K562 (cell line): Measurements from ENCODE around the gene TMCC2. TPM values are rescaled to one million over a fixed set of nuclear protein-coding genes. Genes with fewer than 3 reads are reported as not detected.

Experiments used
- CGGBP1 ChIP-seq: fragments of 250-450 bp; sonication (Bioruptor Pico); IDR thresholded peaks from 2 replicates; pipeline ENCODE4 v1.9.0; 2021; ENCODE audit warnings: mild to moderate bottlenecking
- CREM ChIP-seq: IDR thresholded peaks from 2 replicates; pipeline ENCODE4 v1.6.1; 2014; ENCODE audit warnings: antibody characterized with exemption, low read depth
- CXXC5 ChIP-seq: fragments of 250-450 bp; sonication (Bioruptor Pico); IDR thresholded peaks from 2 replicates; pipeline ENCODE4 v1.8.0; 2022; ENCODE audit warnings: inconsistent platforms, mild to moderate bottlenecking, moderate library complexity
- GATA2 ChIP-seq: sonication (generic); formaldehyde crosslinking; IDR thresholded peaks from 2 replicates; pipeline ENCODE4 v1.4.0; 2020; ENCODE audit warnings: mild to moderate bottlenecking, missing genetic modification reagents
- HDAC6 ChIP-seq: IDR thresholded peaks from 2 replicates; pipeline ENCODE4 v1.6.1; 2012; ENCODE audit warnings: low read depth, mild to moderate bottlenecking, control low read depth, inconsistent platforms, low read length, moderate library complexity
- LARP7 ChIP-seq: fragments of 450-650 bp; IDR thresholded peaks from 2 replicates; pipeline ENCODE4 v1.6.1; 2016
- MCM5 ChIP-seq: fragments of 450-650 bp; IDR thresholded peaks from 2 replicates; pipeline ENCODE4 v1.6.1; 2016; ENCODE audit warnings: low read depth
- MITF ChIP-seq: IDR thresholded peaks from 2 replicates; pipeline ENCODE4 v1.6.1; 2014; ENCODE audit warnings: antibody characterized with exemption
- PCBP1 ChIP-seq: fragments of 200-400 bp; formaldehyde crosslinking; IDR thresholded peaks from 2 replicates; pipeline ENCODE4 v1.6.1; 2018; ENCODE audit warnings: mild to moderate bottlenecking, low read depth, low read length; ENCODE audit not compliant: poor library complexity, severe bottlenecking
- PHF8 ChIP-seq: fragments of 200-600 bp; sonication (generic); IDR thresholded peaks from 2 replicates; pipeline ENCODE4 v1.6.1; 2012; ENCODE audit warnings: mixed run types, mild to moderate bottlenecking, inconsistent platforms, low read length, moderate library complexity, borderline replicate concordance
- SMAD2 ChIP-seq: fragments of 150-350 bp; IDR thresholded peaks from 2 replicates; pipeline ENCODE4 v1.6.1; 2014; ENCODE audit warnings: low read depth, mild to moderate bottlenecking, low read length
- TAF15 ChIP-seq: fragments of 200-400 bp; formaldehyde crosslinking; IDR thresholded peaks from 2 replicates; pipeline ENCODE4 v1.6.1; 2017; ENCODE audit warnings: mild to moderate bottlenecking, low read depth, low read length, moderate library complexity
- TEAD1 ChIP-seq, 2 experiments: fragments of 450-650 bp in 1 of 2; sonication (generic) in 1 of 2; formaldehyde crosslinking; IDR thresholded peaks; 2 replicates each; pipeline versions ENCODE4 v1.4.0 to v1.8.0; 2020 to 2022; ENCODE audit warnings: mild to moderate bottlenecking in 2 of 2, missing genetic modification reagents in 1 of 2
- ZBTB49 ChIP-seq: sonication (generic); formaldehyde crosslinking; IDR thresholded peaks from 2 replicates; pipeline ENCODE4 v1.8.0; 2022; ENCODE audit warnings: missing genetic modification reagents, mild to moderate bottlenecking, borderline replicate concordance
- ZFP36 ChIP-seq: fragments of 150-350 bp; IDR thresholded peaks from 2 replicates; pipeline ENCODE4 v1.6.1; 2018; ENCODE audit warnings: low read length, low read depth; ENCODE audit not compliant: partially characterized antibody
- ZNF263 ChIP-seq: sonication (generic); formaldehyde crosslinking; IDR thresholded peaks from 2 replicates; pipeline ENCODE4 v1.8.0; 2022; ENCODE audit warnings: mild to moderate bottlenecking, missing genetic modification reagents, borderline replicate concordance
- ZNF512 ChIP-seq: IDR thresholded peaks from 2 replicates; pipeline ENCODE4 v1.6.1; 2016; ENCODE audit warnings: missing genetic modification characterization, missing compliant biosample characterization
- ZNF57 ChIP-seq: fragments of 450-650 bp; formaldehyde crosslinking; IDR thresholded peaks from 2 replicates; pipeline ENCODE4 v1.4.0; 2020; ENCODE audit warnings: mild to moderate bottlenecking, moderate library complexity
- ZNF584 ChIP-seq: fragments of 200-800 bp; sonication (Bioruptor generic); IDR thresholded peaks from 2 replicates; pipeline ENCODE4 v1.6.1; 2016; ENCODE audit warnings: low read depth, mild to moderate bottlenecking, missing genetic modification characterization, missing compliant biosample characterization
- polyA plus RNA-seq, 8 experiments: library from polyadenylated mRNA; depleted of rRNA in 4 of 8; stranded (reverse) in 5 of 8; unstranded in 3 of 8; fragments of >200 nt; fragmentation: Nextera tagmentation in 2 of 8; fragmentation: Illumina TruSeq in 1 of 8; extraction: Ambion mirVana in 2 of 8; extraction: Trizol in 1 of 8; gene quantifications; 2 replicates each; pipeline versions ENCODE4 v1.2.1 to v1.2.3, GENCODE V29; 2011 to 2014; ENCODE audit warnings: inconsistent platforms in 1 of 8, missing spikeins in 1 of 8
- total RNA-seq, 7 experiments: library from RNA; depleted of rRNA in 6 of 7; stranded (reverse); fragments of >200 nt in 6 of 7; fragmentation: Illumina TruSeq in 2 of 7; extraction: Trizol in 2 of 7; gene quantifications; 2 replicates each; pipeline versions ENCODE4 v1.2.1 to v1.2.3, GENCODE V29; 2011 to 2021; ENCODE audit warnings: low replicate concordance in 1 of 7
- TF ChIP-seq, protein P1 (sequence below): fragments of 450-650 bp; IDR thresholded peaks from 2 replicates; pipeline ENCODE4 v1.6.1; 2014; ENCODE audit warnings: low read depth, mild to moderate bottlenecking, moderate library complexity, borderline replicate concordance

Gene TMCC2
- total and polyA plus RNA-seq, 9 of the 15 experiments (the other 6 are each of a cell fraction or from before 2014, with no cell fraction given) = 0.06 to 1.8 (median 0.98) TPM

- no peak for TF ChIP-seq ZFP36
- TF ChIP-seq ZNF512 = no peak
- TF ChIP-seq PCBP1 = no peak
- peak; percentile 69 for TF ChIP-seq GATA2
- TF ChIP-seq, protein P1, sequence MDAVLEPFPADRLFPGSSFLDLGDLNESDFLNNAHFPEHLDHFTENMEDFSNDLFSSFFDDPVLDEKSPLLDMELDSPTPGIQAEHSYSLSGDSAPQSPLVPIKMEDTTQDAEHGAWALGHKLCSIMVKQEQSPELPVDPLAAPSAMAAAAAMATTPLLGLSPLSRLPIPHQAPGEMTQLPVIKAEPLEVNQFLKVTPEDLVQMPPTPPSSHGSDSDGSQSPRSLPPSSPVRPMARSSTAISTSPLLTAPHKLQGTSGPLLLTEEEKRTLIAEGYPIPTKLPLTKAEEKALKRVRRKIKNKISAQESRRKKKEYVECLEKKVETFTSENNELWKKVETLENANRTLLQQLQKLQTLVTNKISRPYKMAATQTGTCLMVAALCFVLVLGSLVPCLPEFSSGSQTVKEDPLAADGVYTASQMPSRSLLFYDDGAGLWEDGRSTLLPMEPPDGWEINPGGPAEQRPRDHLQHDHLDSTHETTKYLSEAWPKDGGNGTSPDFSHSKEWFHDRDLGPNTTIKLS = peak; percentile 39; the same call in 1 of the 2 replicates
- no peak for TF ChIP-seq ZBTB49 (CRISPR knock-in tag)
- no peak for TF ChIP-seq ZNF263 (CRISPR knock-in tag)
- no peak for TF ChIP-seq TEAD1 (CRISPR knock-in tag; IDR thresholded peaks at IDR 0.05)
- TF ChIP-seq ZNF584 (CRISPR knock-in tag) = no peak
- TF ChIP-seq PHF8 = no peak
- peak; percentile 84 for TF ChIP-seq CREM
- no peak for TF ChIP-seq CGGBP1 (CRISPR knock-in tag)
- TF ChIP-seq CXXC5 (CRISPR knock-in tag) = peak; percentile 86
- TF ChIP-seq HDAC6 = no peak
- no peak for TF ChIP-seq LARP7
- no peak for TF ChIP-seq ZNF57 (CRISPR knock-in tag)
- TF ChIP-seq TAF15 = no peak
- TF ChIP-seq SMAD2 = no peak
- no peak for TF ChIP-seq MCM5
- no peak for TF ChIP-seq MITF
These were observed 10.1 kb downstream of the TMCC2 start (continued) for GRCh38 chr1:205237526-205238484.
